Tibial nerve (tissue), 3 donors: ENCODE measurements around the gene VEGFA.

Experiments used
- CTCF ChIP-seq, 5 experiments: fragments of 200-600 bp in 3 of 5; fragments of 450-650 bp in 2 of 5; sonication (generic) in 3 of 5; IDR thresholded peaks; one replicate each; pipeline ENCODE4 v1.5.1; 2016 to 2019; ENCODE audit warnings: antibody characterized with exemption in 5 of 5, mild to moderate bottlenecking in 3 of 5, moderate library complexity in 2 of 5
- POLR2A ChIP-seq, 2 donors: fragments of 450-650 bp; IDR thresholded peaks; one replicate each; pipeline ENCODE4 v1.6.1; 2017; ENCODE audit warnings: antibody characterized with exemption in 2 of 2, mild to moderate bottlenecking in 2 of 2, moderate library complexity in 2 of 2

- TF ChIP-seq POLR2A (IDR thresholded peaks at IDR 0.05) (no peak), CTCF (IDR thresholded peaks at IDR 0.05) (no peak)
Measured at GRCh38 chr6:43764772-43765171, 5.2 kb upstream of the VEGFA start.
